ENCODE results near the gene HSPB7.
A peak's percentile ranks its signal among the peaks of the same experiment; 100 is the strongest.
"Not testable (repeated sequence)": the region's sequence is repeated elsewhere in the genome, so short reads cannot be mapped to it uniquely, and the experiment has no call there.

Gene HSPB7

GRCh38 chr1:16017461-16018303 is at the start of gene HSPB7:
Gene HSPB7, minus strand, starts transcription at chr1:16018043. Its CDS starts 80 bp downstream, at chr1:16017963.
- no peak for DNase-seq

GRCh38 chr1:16067127-16067768 is 49.4 kb upstream of the HSPB7 start:
- DNase-seq, result no peak

- no peak for DNase-seq
Measured at GRCh38 chr1:16066245-16066644, 48.4 kb upstream of the HSPB7 start.

GRCh38 chr1:16065269-16065576 is 47.4 kb upstream of the HSPB7 start:
- no peak for DNase-seq

- no peak for DNase-seq
Measured at GRCh38 chr1:16064536-16065268, 46.9 kb upstream of the HSPB7 start.

GRCh38 chr1:16063921-16064320 is 46.1 kb upstream of the HSPB7 start:
- no peak for DNase-seq

GRCh38 chr1:16063226-16063829 is 45.5 kb upstream of the HSPB7 start:
- no peak for DNase-seq

GRCh38 chr1:16062687-16063075 is 44.8 kb upstream of the HSPB7 start:
- DNase-seq, result not testable (repeated sequence)

GRCh38 chr1:16061989-16062686 is 44.3 kb upstream of the HSPB7 start:
- DNase-seq, result not testable (repeated sequence)

- no peak for DNase-seq
Measured at GRCh38 chr1:16061266-16061665, 43.4 kb upstream of the HSPB7 start.

GRCh38 chr1:16058394-16059120 is 40.7 kb upstream of the HSPB7 start:
- not testable (repeated sequence) for DNase-seq

- not testable (repeated sequence) for DNase-seq
Measured at GRCh38 chr1:16057314-16057915, 39.6 kb upstream of the HSPB7 start.

GRCh38 chr1:16056521-16056912 is 38.7 kb upstream of the HSPB7 start:
- not testable (repeated sequence) for DNase-seq

GRCh38 chr1:16055613-16056520 is 38.0 kb upstream of the HSPB7 start:
- DNase-seq, result peak; percentile 68 to 69

- no peak for DNase-seq
Measured at GRCh38 chr1:16054598-16055540, 37.0 kb upstream of the HSPB7 start.

GRCh38 chr1:16053781-16054502 is 36.1 kb upstream of the HSPB7 start:
- DNase-seq, result no peak

GRCh38 chr1:16051949-16052348 is 34.1 kb upstream of the HSPB7 start:
- not testable (repeated sequence) for DNase-seq

GRCh38 chr1:16051039-16051438 is 33.2 kb upstream of the HSPB7 start:
- no peak for DNase-seq

- DNase-seq, result no peak
Measured at GRCh38 chr1:16050328-16050727, 32.5 kb upstream of the HSPB7 start.

All from activated CD4-positive, alpha-beta T cell treated with anti-CD3 and anti-CD28 coated beads, Interleukin-2, amount 50 U/mL, for 4 hours (primary cell).